Spinal cord (tissue), 10 donors: Measurements from ENCODE around the gene CD300LB. TPM values are rescaled to one million over a fixed set of nuclear protein-coding genes. Genes with fewer than 3 reads are reported as not detected.
"Not testable (repeated sequence)": the region's sequence is repeated elsewhere in the genome, so short reads cannot be mapped to it uniquely, and the experiment has no call there.

Experiments used
- DNase-seq, 6 donors: peaks; one replicate each; pipeline versions ENCODE4 v3.0.0 to v3.0.0-alpha.2; 2013 to 2015; ENCODE audit warnings: low spot score in 6 of 6, low read depth in 4 of 6
- H3K27ac ChIP-seq: one replicate; pipeline ENCODE4 v1.5.1; 2013; ENCODE audit warnings: low read depth, low read length, control low read depth
- H3K27me3 ChIP-seq: one replicate; pipeline ENCODE4 v1.6.1; 2013; ENCODE audit warnings: low read length; ENCODE audit not compliant: control insufficient read depth, insufficient read depth
- H3K36me3 ChIP-seq: one replicate; pipeline ENCODE4 v1.6.1; 2013; ENCODE audit warnings: low read length; ENCODE audit not compliant: control insufficient read depth, insufficient read depth
- H3K4me1 ChIP-seq: one replicate; pipeline ENCODE4 v1.6.1; 2013; ENCODE audit warnings: low read length; ENCODE audit not compliant: control insufficient read depth, insufficient read depth
- H3K4me3 ChIP-seq: one replicate; pipeline ENCODE4 v1.5.1; 2013; ENCODE audit warnings: low read depth, low read length, control low read depth
- H3K9me3 ChIP-seq: one replicate; pipeline ENCODE4 v1.6.1; 2013; ENCODE audit warnings: low read length; ENCODE audit not compliant: control insufficient read depth, insufficient read depth
- WGBS: methylation state at CpG from one replicate; pipeline ENCODE4 v1.1.5; 2013; ENCODE audit warnings: missing lambda C conversion rate; ENCODE audit not compliant: insufficient coverage; 5-methylcytosine and 5-hydroxymethylcytosine counted together
- long read RNA-seq, 4 donors: transcript quantifications; one replicate each; lab custom pipeline, GENCODE V29; 2026
- polyA plus RNA-seq, 2 donors: library from polyadenylated mRNA; unstranded; fragments of 120-200 nt; gene quantifications; one replicate each; pipeline ENCODE4 v1.2.1, GENCODE V29; 2013; ENCODE audit not compliant: insufficient read length in 2 of 2
- total RNA-seq, 2 donors: library from RNA; depleted of rRNA in 1 of 2; stranded (reverse); fragments of 120-200 nt in 1 of 2; fragments of >200 nt in 1 of 2; gene quantifications; one replicate each; pipeline versions ENCODE4 v1.2.3 to v1.2.4, GENCODE V29; 2013 to 2014
- donor health status: healthy.

CD300LB gene
- under 1 TPM in 1 of 2 donors, not detected in 1; 0.30 TPM for total RNA-seq
- polyA plus RNA-seq = under 1 TPM in 1 of 2 donors, not detected in 1; 0.14 TPM
- long read RNA-seq, donor 1 = 0 reads
- long read RNA-seq, donor 2 = 0 reads
- long read RNA-seq, donor 3 = 0 reads
- long read RNA-seq, donor 4 = 0 reads

GRCh38 chr17:74531231-74531761 is at the start of gene CD300LB:
Gene CD300LB (minus strand): TSS chr17:74531475. CDS start chr17:74531350, 125 bp downstream.
- H3K27ac ChIP-seq = no peak within 1 kb of the TSS
- no peaks in the 10 kb centered on the region for H3K27me3 ChIP-seq
- H3K4me3 ChIP-seq = no peak within 1 kb of the TSS
- H3K36me3 ChIP-seq = no peaks in the 10 kb centered on the region
- H3K9me3 ChIP-seq = no peaks in the 10 kb centered on the region
- peaks cover 3% of the 10 kb centered on the region for H3K4me1 ChIP-seq
- DNase-seq = no peak
- 84% methylated on average over 4 of the region's 10 CpGs for WGBS

DNA sequence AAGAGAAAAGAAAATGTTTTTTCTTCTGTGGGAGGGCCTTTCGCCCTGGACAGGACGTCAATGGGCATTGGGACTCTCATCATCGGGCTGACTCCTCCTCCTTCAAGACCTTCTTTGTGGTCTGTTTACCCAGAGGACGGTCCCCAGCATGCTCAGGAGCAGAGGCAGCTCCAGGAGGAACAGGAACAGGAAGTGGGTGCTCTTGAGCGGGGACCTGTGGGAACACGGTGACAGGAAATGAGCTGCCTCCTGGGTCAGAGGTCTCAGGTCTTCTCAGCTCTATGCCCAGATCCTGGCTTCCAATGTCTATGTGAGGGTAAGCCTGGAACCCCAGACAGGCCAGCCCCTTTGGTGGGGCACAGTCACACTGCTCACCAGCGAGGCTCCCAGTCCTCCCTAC is 48.6 kb upstream of the CD300LB start:
- no peak overlapping the region for H3K27ac ChIP-seq
- DNase-seq = no peak
- WGBS = 90% methylated on average over 7 of the region's 7 CpGs
- no peaks in the 10 kb centered on the region for H3K27me3 ChIP-seq
- no peaks in the 10 kb centered on the region for H3K36me3 ChIP-seq
- no peak overlapping the region for H3K4me3 ChIP-seq
- H3K9me3 ChIP-seq = no peaks in the 10 kb centered on the region
- H3K4me1 ChIP-seq = no peaks in the 10 kb centered on the region

- WGBS = 94% methylated on average over 6 of the region's 9 CpGs
- no peaks in the 10 kb centered on the region for H3K9me3 ChIP-seq
These were observed 47.7 kb upstream of the CD300LB start for GRCh38 chr17:74578979-74579378.

DNA sequence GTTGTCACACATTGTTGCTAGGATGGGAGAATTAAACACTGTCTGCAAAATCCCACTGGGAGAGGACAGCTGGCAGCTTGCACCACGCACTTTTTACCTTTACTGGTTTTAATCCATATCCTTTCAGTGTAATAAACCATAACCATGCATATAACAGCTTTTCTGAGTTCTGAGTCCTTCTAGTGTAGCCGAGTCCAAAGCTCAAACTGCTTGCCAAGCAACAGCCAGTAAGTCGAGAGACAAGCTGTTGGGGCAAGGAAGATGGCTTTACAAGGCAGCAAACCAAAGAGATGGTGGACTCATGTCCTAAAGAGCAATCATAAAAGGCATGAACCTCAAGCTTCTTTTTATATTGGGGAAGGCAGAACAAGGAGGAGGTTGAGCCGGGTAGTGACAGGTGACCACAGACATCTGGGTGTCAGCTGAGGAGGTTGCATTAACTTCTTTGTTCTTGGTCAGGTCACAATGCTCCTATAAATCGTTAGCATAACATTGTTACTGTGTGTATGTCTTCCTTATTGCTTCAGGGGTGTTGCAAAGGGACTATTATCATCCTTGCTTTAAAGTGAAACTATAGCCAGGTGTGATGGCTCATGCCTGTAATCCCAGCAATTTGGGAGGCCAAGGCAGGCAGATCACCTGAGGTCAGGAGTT is 43.3 kb upstream of the CD300LB start:
- Histone ChIP-seq H3K4me1 (no peaks in the 10 kb centered on the region), H3K4me3 (no peak overlapping the region), H3K27me3 (no peaks in the 10 kb centered on the region), H3K36me3 (no peaks in the 10 kb centered on the region), H3K9me3 (no peaks in the 10 kb centered on the region), H3K27ac (no peak overlapping the region)
- 75% methylated on average over 4 of the region's 5 CpGs for WGBS
- DNase-seq = no peak

More at GRCh38 chr17:74578979-74579378, 47.7 kb upstream of the CD300LB start:
- H3K36me3 ChIP-seq = no peaks in the 10 kb centered on the region
- DNase-seq = no peak
- no peak overlapping the region for H3K27ac ChIP-seq
- no peaks in the 10 kb centered on the region for H3K27me3 ChIP-seq
- no peak overlapping the region for H3K4me3 ChIP-seq
- H3K4me1 ChIP-seq = no peaks in the 10 kb centered on the region

DNA sequence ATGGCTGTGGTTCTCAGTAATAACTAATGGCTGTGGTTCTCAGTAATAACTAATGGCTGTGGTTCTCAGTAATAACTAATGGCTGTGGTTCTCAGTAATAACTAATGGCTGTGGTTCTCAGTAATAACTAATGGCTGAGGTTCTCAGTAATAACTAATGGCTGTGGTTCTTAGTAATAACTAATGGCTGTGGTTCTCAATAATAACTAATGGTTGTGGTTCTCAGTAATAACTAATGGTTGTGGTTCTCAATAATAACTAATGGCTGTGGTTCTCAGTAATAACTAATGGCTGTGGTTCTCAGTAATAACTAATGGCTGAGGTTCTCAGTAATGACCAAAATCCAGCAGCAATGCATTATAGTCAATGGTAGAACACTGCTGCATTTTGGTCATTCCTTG is 42.4 kb upstream of the CD300LB start:
- DNase-seq, H3K27ac ChIP-seq, H3K4me3 ChIP-seq, H3K4me1 ChIP-seq, H3K27me3 ChIP-seq, H3K9me3 ChIP-seq, H3K36me3 ChIP-seq: not testable (repeated sequence)

DNA sequence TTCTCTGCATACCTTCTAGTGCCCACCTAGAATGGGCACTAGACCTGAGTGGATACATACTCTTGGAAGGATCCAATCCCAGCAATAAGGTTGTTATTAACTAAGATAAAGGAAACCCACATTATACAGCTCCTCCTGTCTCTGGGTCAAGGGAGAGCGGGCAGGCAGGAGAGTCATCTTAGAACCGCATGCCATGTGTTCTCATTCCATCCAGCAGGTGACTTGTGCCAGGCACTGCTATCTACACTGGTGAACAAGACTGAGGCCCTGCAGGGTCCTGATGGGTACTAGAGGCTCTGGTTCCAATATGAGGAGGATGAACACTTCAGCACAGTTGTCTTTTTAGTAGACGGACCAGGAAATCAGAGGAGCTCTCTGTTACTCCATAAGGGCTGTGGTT is 41.9 kb upstream of the CD300LB start:
- H3K4me3 ChIP-seq = no peak overlapping the region
- H3K36me3 ChIP-seq = no peaks in the 10 kb centered on the region
- H3K9me3 ChIP-seq = no peaks in the 10 kb centered on the region
- WGBS = 94% methylated on average over 2 of the region's 3 CpGs
- H3K27ac ChIP-seq = no peak overlapping the region
- no peaks in the 10 kb centered on the region for H3K27me3 ChIP-seq
- no peaks in the 10 kb centered on the region for H3K4me1 ChIP-seq
- no peak for DNase-seq

DNA sequence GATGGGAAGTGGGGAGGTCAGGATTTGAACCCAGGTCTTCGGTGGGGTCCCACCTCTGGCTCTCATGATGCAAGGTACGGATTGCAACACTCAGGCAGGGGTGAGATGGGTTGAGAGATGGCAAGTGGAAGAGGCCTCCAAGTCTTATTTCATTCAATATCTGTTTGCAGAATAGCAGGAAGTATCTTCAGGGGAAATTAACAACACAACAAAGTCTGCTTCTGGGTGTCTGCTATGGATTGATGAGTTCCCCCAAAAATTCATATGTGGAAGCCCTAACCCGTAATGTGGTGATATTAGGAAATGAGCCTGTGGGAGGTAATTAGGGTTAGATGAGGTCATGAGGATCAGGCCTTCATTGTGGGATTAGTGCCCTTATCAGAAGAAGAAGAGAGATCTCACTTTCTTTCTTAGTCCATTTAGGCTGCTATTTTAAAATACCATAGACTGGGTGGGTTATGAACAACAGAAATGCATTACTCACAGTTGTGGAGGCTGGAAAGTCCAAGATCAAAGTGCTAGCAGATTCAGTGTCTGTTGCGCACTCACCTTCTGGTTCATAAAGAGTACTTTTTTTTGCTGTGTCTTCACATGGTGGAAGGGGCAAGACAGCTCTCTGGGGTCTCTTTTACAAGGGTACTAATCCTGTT is 40.5 kb upstream of the CD300LB start:
- no peak overlapping the region for H3K4me3 ChIP-seq
- no peak overlapping the region for H3K27ac ChIP-seq
- H3K9me3 ChIP-seq = no peaks in the 10 kb centered on the region
- no peaks in the 10 kb centered on the region for H3K4me1 ChIP-seq
- DNase-seq = no peak
- WGBS = 93% methylated on average over 3 of the region's 4 CpGs
- H3K36me3 ChIP-seq = no peaks in the 10 kb centered on the region
- no peaks in the 10 kb centered on the region for H3K27me3 ChIP-seq

DNA sequence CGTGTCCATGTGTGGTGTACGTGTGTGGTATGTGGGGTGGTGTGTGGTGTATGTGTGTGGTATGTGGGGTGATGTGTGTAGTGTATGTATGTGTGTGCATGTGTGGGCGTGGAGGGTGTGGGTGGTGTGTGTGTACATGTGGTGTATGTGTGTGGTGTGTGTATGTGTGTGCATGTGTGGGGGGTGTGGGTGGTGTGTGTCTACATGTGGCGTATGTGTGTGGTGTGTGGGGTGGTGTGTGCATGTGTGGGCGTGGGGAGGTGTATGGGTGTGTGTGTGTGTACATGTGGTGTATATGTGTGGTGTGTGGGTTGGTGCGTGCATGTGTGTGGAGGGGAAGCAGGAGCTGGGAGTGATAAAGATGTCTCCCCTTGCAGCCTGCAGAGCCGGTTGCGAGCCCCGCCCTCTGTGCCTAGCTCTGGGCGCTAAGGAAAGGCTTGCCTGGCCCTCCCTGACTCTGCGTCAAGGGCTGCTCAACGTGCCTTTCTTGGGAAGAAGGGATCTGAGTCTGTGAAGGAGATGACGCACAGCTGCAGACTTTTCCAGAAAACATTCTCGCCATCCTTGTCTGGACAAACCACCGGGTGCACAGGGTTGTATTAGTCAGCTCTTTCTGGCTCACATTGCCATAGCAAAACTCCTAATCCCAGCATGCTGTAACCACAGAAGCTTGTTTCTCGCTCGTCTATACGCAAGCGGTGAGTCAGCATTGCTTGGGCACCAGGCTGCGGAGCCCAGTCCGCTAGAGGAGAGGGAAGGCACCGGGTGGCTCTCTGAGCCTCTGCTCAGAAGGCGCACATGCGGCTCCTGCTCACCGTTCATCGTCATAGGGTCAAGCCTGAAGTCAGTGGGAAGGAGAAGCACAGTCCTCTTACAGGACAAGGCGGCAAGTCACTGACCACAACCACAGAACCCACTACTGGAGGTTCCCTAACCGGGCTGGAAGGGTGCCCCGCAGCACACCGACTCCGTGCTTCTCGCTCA is 38.0 kb upstream of the CD300LB start:
- H3K27ac ChIP-seq = no peak overlapping the region
- 85% methylated on average over 29 of the region's 32 CpGs for WGBS

GRCh38 chr17:74568106-74568873 is 37.0 kb upstream of the CD300LB start:
- Histone ChIP-seq H3K27me3 (no peaks in the 10 kb centered on the region), H3K4me1 (no peaks in the 10 kb centered on the region), H3K27ac (no peak overlapping the region), H3K9me3 (no peaks in the 10 kb centered on the region), H3K36me3 (no peaks in the 10 kb centered on the region), H3K4me3 (no peak overlapping the region)
- 85% methylated on average over 2 of the region's 4 CpGs for WGBS
- DNase-seq = no peak

More for the DNA sequence above, 38.0 kb upstream of the CD300LB start:
- H3K27me3 ChIP-seq = no peaks in the 10 kb centered on the region
- H3K4me3 ChIP-seq = no peak overlapping the region
- no peaks in the 10 kb centered on the region for H3K4me1 ChIP-seq
- no peaks in the 10 kb centered on the region for H3K9me3 ChIP-seq
- H3K36me3 ChIP-seq = no peaks in the 10 kb centered on the region
- DNase-seq = peak in 1 of 6 donors; percentile 39
